ENCODE measurements around the gene BMP6.

BMP6 gene

DNA sequence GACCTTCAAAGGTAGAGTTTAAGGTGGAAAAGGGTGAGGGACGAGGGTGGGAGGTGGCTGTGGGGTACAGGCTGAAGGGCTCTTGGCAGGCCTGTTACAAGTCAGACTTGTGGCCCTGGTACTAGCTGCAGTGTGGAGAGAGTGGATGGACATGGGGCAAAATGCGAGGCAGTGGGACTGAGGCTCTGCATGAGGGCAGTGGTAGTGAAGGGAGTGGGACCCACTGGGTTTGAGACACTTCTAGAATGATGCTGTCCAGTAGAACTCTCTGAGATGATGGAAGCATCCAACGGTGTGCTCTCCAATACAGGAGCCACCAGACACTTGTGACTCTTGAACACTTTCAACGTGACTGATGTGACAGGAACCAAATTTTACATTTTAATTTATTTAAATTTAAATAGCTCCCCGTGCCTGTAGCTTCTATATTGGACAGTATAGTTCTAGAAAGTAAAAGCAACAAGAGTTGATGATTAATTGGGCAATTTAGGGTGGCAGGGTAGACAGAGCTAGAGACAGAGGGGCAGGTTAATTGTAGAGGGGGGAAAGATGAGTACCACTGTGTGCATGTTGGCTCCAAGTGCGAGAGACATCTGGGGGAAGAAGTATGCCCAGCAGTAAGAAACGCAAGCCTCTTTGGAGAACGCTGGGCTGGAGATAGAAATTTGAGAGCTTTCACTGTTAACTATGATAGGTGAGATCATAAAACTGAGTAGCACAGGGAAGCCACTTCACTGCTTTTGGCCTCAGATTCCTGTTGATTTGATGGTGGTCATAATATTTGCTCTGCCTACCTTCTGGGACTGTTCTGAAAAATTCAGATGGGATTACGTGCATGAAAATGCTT is 107.2 kb downstream of the BMP6 start:
- DNase-seq (ENCODE audit: low spot score): no peak

DNA sequence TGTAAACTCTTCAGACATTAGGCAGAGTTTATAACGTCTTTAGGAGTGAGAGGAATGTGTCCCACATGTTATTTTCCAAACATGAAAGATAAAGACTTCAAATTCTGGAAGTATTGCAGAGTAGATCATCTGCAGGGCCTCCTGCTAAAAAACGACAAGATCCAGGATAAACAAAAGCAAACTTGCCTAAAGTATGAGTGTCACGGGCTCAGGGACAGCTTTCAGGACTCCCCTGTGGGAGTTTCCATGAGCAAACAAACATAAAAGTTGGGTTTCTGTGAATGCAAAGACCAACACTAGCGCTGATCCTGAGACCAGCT is 107.8 kb downstream of the BMP6 start:
- DNase-seq (ENCODE audit: low spot score): no peak

DNA sequence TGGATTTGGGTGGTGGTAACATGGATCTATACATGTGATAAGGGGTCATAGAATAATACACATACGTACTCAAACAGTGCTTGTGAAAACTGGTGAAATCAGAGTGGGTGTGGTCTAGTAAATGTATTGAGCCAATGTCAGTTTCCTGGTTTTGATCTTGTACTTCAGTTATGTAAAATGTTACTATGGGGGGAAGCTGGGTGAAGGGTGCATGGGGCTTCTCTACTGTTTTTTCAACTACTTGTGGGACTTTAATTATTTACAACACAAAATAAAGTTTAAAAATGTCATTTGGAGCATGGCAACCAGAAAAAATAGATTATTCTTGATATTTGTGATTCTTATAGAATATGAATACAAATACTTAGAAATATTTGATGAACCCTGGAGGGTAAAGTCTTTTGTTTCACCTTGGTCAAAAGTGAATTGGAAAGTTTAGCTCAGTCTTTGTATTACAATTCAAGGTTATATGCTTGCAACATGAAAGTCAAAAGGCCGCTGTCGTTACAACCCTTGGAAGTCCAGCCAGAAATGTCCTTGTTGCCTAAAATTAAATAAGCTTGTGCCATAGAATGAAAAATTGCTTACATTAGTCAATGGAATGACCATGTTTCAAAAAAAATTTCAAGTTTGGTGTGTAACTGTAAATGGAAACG is 110.6 kb downstream of the BMP6 start:
- DNase-seq (ENCODE audit: low spot score): no peak

DNA sequence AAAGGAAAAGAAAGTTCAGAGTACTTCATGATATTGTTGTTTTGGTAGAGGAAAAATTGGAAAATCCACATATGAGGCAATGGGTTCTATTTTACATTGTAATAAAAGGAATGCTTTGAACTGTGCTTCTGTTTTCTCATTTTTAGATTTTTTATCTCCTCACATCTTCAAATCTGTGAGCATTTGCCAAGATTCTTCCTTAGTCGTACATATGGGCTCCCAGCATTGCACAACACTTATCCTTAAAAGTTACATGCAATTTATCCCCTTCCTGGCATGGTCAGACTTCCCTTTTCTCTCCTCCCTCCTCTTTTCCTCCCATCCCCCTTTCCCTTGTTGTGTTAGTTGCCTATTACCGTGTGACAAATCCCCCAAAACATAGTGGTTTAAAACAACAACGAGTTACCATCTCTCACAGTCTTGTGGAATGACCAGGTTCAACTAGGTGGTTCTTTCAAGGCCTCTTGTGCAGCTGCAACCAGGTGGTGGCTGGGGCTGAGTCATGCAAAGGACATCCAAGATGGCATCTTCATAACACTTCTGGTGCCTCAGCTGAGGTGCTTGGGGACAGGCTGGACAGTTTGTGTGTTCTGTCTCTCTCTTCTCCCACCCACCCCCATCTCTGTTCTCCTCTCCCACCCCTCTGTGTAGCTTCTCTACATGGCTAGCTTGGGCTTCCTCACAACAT is 116.0 kb downstream of the BMP6 start:
- no peak for DNase-seq (ENCODE audit: low spot score)

DNA sequence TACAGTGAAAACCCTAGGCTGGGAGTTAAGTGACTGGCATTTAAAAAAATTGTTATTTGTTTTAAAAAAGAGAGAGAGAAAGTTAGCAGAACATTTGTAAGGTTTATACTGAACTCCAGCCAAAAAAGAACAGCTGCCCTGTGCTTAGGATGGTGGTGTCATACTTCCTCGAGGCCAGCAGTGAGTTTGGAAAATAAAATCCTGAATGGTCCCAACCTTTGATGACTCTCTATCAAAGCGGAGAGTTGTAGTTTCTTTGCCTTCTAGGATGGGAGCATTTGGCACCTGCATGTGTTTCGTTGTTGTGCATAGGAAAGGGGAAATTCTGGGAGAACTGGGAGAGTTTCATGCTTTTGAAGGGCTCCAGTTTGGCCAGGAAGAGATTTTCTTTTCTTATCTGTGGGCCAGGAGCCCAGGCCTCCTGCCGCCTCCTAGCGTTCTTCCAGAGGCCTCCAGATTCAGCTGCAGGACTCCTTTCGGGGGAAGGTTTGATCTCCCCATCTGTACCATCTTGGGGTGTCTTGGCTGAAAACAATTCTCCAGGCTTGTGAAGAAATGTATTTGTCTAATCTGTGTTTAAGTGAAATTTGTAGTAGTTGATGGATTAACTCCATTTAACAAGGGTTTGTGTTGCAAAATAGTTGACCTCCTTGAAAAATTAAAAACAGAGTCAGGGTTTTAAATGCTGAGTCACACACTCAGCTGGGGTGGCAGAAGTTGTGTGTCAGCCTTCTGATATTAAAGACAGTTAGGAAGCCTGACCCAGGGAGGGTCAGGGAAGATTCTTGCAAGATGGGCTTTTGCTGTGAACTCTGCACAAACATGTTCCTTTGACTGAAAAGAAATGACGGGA is 121.3 kb downstream of the BMP6 start:
- DNase-seq (ENCODE audit: low spot score): no peak

DNA sequence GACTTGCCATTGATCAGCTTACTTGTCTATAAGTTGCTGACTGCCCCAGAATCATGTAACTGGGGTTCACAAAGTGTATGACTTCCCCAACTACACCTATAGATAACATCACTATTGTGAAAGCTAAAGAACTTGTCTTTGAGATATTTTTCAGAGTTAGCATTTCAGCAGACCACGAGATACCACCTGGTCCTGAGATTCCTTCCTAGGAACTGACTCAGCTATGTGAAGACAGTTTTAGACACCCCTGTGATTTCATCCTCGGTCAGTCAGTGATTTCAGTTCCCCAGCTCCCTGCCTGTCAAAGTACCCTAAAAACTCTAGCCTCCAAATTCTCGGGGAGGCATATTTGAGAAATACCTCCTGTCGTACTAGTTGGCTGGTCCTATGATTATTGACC is 122.3 kb downstream of the BMP6 start:
- no peak for DNase-seq (ENCODE audit: low spot score)

DNA sequence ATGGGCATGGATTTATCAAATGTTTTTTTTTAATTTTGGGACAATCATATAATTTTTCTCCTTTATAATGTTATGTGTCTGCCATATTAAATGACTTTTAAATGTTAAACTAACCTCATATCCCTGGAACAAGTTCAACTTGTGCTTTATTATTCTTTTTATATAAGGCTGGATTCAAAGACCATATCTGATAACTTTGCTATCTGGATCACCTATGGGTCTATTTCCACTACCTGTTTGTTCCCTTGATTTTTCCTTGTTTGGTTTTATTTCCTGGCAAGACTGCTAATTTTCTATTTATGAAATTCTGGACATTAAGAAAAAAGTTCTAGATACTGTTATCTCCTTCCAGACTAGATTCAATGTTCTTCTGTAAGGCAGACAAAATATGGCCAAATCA is 125.9 kb downstream of the BMP6 start:
- no peak for DNase-seq (ENCODE audit: low spot score)

DNA sequence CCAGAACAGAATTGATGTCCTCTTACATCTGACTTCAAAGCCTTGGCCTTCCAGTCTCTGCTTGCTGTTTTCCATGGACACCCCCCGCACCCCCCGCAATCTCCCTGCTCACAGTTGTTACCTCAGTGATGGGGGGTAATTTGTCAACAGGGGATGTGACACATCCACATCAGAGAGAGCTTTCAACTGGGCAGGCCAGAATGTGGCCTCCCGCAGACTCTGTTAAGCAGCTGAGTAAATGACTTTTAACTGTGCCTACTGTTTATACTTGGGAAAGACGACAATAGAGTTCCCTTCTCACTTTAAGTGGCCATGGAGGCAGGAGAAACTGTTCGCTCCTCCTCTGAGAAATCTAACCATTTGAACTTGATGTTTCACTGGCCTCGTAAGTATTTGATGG is 133.7 kb downstream of the BMP6 start:
- DNase-seq (ENCODE audit: low spot score): no peak

DNA sequence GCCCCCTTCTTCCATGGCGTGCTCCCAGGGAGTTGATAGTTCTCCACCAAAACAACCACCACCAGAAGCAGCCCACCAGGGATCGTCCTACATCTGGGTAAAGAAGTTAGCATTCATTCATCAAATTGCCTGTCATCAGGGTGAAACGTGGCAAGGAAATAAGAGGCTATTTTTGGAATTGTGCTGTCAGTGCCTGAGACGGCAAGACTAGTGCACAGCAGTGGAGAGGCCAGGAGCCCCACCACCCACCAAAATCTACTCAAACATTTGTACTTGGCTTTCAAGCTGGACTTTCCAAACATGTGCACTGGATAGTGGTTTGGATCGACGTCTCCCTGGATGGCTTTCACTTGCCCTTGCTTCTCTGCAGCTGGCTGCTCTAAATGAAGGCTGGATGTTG is 139.9 kb downstream of the BMP6 start:
- DNase-seq (ENCODE audit: low spot score): no peak

DNA sequence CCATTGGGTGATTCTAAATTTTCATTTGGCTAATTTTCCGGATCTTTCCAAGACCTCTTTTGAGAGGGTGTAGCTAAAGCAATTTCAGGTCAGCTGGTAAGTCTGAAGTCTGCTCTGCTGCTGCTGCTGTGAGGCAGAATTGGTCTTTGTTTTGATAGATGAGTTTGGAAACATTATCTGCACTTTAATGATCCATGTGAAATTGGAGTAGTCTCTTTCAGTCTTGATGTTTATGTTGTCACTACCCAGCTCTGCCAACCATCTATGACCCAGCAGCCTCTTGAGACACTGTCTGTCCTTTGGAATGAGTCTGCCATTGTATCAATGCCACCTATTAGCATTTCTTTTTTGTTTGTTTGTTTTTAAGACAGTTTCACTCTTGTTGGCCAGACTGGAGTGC is 140.6 kb downstream of the BMP6 start:
- DNase-seq (ENCODE audit: low spot score): no peak

DNA sequence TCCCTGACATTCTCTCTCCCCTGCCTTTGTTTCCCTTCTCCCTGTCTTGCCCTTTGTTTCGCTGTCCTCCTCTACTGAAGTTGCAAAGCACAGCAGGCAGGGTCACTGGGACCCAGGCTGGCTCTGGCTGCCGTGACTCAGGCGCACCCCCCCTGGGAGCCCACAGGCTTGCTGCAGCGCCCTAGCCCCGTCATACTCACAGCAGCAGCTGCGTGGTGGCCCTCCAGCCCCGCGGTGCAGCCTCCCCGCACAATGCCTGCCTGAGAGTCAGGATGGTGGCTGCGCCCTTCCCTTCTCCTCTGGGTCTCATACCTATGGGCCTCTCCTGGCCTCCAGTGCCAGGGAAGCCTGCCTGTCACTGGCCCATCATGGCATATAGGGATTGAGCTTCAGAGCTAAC is 143.0 kb downstream of the BMP6 start:
- DNase-seq (ENCODE audit: low spot score): no peak

DNA sequence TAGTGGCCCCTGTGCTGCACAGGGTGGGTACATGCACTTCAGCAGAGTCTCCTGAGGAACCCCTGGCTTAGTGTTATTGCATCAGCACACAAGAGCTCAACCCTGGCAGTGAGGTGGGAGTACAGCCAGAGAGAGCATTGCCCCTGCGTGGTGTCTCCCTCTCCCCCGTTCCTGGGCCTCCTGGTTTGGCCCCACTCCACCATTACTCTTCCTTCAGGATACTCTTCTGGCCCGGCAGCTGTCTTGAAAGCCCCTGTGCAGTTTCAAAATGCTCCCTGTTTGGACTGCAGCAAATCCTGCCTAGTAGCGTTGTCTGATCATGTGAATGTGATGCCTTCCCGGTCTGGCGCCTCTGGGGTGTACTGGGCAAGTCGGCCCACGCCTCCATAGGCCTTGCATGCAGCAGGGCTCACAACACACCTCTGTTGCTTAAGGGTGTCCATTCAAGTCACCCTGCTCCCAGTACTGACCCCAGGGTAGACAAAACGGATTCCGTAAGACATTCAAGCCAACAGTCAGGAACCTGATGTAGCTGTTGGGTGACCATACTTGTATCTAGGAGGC is 152.6 kb downstream of the BMP6 start:
- DNase-seq (ENCODE audit: low spot score): no peak

DNA sequence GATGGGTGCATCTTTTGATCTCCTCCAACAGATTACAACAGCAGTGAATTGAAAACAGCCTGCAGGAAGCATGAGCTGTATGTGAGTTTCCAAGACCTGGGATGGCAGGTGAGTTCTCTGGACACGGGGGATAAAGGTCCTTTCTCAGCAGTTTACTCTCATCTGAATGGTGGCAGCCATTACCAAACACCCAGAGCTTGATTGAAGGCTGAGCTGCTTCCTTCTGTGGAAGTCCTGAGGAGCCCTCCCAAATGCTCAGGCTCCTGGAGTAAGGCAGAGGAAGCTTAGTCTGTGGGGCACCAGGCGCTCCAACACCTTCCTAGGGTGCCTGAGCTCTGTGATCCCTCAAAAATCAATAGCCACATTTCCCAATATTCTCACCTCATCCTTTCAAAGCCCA is 153.1 kb downstream of the BMP6 start:
- DNase-seq (ENCODE audit: low spot score): no peak

DNA sequence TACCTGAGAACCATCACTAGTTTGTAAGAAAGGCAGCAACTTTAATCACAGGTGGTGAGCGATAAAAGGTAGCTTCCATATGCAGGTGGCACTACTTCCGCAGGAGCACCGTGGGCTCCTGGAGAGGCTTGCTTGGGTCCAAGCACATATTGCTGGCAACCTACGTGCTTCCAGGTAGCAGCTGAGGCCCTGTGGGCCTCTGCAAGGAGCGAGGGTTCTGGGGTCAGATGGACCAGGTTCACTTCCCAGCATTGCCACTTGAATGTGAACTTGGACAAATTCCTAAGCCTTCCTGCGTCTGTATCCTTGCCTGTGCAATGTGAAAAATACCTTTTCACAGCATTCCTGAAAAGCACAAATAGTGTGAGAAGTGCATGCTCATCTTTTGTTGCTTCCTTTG is 153.7 kb downstream of the BMP6 start:
- no peak for DNase-seq (ENCODE audit: low spot score)

DNA sequence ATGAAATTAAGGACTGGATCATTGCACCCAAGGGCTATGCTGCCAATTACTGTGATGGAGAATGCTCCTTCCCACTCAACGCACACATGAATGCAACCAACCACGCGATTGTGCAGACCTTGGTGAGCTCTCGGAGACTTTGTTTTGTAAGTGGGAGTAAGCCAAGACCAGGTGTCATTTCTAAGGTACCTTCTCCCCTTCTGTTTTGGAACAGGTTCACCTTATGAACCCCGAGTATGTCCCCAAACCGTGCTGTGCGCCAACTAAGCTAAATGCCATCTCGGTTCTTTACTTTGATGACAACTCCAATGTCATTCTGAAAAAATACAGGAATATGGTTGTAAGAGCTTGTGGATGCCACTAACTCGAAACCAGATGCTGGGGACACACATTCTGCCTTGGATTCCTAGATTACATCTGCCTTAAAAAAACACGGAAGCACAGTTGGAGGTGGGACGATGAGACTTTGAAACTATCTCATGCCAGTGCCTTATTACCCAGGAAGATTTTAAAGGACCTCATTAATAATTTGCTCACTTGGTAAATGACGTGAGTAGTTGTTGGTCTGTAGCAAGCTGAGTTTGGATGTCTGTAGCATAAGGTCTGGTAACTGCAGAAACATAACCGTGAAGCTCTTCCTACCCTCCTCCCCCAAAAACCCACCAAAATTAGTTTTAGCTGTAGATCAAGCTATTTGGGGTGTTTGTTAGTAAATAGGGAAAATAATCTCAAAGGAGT is 154.2 kb downstream of the BMP6 start:
- no peak for DNase-seq (ENCODE audit: low spot score)

DNA sequence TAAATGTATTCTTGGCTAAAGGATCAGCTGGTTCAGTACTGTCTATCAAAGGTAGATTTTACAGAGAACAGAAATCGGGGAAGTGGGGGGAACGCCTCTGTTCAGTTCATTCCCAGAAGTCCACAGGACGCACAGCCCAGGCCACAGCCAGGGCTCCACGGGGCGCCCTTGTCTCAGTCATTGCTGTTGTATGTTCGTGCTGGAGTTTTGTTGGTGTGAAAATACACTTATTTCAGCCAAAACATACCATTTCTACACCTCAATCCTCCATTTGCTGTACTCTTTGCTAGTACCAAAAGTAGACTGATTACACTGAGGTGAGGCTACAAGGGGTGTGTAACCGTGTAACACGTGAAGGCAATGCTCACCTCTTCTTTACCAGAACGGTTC is 154.8 kb downstream of the BMP6 start:
- DNase-seq (ENCODE audit: low spot score): no peak

DNA sequence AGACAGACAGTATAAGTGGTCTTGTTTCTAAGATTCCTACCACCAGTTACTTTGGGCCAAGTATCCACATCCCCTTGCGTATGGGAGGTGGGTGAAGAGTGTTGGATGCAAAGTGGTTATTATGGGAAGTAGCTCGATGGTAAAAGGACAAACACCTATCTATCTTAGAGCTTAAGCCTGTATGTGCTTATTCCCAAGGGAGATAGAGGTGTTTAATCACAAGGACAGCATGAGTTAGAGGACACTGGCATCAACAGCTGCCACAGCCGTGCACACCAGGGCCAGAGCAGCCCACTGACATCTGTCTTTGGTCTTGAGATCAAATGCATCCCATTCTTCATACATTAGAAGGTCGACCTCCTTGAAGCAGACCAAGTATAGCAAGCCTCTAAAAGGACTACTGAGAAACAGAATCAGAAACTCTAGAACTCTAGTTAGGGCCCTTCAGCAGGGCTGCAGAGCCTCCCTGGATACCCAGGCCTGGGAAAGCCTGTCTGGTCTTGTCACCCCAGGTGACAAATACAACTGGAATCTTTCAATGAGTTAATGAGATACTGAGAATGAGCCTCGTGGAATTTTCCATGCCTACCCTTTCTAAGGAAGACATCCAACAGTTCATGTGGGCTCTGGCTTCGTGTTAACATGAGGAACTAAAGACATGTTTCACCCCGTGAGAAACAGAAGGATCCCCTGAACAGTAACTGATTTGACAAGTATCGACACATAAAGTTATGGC is 156.0 kb downstream of the BMP6 start:
- no peak for DNase-seq (ENCODE audit: low spot score)

DNA sequence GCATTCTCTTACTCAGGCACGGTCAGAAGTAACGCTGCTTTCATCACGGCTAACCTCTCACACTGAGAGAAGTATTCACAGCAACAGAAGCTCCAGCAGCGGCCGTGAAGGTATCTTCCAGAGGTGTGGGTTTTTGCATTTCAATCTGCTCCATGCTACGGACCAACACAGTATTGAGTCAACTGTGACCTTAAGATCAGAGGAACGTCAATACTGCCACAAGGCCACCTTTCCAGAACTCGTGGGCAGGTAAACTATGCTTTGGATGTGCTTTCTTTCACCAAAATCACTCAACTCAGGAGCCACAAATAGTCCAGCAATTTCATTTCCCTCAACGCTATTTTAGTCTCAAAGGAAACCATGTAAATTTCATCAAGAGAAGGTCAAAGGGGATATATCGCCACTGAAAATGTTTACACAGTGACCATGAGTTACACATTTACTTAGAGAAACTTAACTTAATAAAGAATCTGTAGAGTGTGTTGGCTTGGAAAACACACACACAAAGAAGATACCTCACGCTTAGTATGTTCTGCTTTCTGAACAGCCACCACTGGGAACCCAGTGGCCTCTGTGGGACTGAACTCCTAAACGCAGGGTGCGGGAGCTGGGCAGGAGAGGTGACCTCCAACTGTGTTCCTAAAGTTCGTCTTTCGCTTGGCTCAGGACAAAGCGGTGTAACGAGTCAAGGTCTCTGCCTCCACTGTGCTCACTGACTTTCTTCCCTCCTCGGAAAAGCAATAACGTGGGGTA is 156.8 kb downstream of the BMP6 start:
- no peak for DNase-seq (ENCODE audit: low spot score)

DNA sequence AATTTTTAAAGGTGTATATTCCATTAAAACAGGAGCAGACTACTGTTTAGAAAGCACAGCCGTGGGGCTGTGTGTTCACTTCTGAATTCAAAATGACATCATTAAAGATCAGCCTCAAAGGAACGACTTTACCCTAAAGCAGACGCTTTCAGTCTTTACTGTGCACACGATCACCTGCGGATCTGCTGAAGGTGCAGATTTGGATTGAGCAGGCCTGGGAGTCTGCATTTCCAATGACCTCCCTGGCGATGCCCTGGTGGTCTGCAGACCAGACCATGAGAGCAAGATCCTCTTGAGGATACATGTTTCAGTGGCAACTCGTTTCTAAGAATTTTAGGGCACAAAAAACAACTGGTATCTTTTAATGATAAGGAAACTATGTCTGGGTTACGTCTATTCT is 157.5 kb downstream of the BMP6 start:
- DNase-seq (ENCODE audit: low spot score): no peak

DNA sequence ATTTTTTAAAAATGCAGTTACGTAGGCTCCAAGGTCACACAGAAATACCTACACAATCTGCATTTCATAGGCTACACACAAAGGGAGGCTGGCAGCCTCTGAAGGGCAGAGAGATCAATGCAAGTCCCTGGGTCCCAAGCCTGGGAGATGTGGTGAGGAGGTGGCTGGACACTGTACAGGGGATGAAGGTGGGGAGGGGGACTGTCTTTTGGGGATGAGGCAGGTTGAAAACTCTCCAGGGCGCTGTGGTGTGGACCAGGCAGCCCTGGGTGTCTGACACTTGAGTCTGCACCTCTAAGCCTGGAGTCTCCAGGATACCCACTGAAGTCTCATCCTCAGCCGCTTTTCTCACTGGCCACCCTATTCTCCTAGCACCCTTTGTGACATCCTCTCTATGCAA is 160.2 kb downstream of the BMP6 start:
- no peak for DNase-seq (ENCODE audit: low spot score)

Measured in Ammon's horn (tissue), 1 donor.